MV-4-11 (cell line): ENCODE data around the gene C14orf132.
"Not testable (repeated sequence)": the region's sequence is repeated elsewhere in the genome, so short reads cannot be mapped to it uniquely, and the experiment has no call there.

Experiments used
- DNase-seq: peaks from one replicate; lab custom pipeline; 2025; lab: John Stamatoyannopoulos, UW

Gene C14orf132

DNA sequence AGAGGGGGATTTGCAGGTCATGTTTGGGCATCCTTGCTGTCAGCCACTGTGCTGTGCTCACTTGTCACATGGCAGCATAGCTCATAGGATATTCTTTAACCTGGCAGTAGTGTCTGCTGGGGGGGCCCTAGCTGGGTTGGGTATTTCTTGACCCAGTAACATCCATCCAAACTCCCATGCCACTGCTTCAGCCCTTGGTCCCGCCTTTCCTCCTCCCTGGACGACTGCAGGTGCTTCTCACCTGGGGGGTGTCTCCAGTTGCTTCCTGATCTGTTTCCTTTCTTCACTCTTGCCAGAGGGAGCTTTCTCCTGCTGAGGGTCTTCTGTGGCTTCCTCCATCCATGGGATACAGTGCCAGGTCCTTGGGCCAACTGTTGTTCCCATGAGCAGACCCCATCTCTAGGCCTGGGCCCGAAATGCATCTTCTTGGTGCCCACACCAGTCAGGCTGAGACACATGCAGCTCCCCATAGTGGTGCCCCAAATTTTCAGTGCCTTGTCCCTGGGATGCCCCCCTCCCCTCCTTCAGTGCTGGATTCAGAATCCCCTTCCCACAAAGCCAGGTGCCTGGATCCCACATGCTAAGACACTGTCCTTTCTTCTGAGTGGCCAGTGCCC, 20.5 kb downstream of the C14orf132 start:
- DNase-seq = no peak

DNA sequence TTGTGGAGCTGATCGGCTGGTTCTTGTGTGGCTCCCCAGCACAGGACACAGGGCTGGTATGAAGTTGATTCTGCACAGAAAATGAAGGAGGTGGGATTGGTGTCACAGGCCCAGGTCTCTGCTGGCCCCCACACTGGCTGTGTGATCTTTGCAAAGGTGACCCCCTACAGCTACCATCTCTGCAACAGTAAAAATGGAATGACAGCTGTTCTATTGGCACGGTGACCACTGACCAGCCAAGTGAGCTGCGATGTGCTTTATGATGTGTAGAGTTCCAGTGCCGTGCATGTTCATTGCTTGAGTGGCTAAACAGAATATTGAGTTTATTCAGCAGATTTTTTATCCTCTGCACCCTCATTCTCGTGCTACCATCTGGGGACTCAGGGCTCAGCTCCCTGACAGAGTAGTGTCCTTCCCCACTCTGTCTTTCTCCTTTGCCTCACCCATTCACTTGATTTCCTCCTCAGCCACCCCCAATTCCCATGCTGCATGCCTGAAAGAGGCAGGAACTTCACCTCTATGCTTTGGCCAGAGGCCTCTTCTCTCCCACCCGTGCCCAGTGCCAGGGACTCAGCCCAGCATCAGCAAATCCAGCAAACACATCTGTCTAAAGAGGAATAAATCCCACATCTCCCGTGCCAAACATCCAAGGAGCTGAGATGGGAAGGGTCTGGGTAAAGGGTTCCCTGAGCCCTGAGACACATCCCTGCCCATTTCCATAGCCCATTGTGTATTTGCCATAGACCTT, 21.2 kb downstream of the C14orf132 start:
- DNase-seq = no peak

DNA sequence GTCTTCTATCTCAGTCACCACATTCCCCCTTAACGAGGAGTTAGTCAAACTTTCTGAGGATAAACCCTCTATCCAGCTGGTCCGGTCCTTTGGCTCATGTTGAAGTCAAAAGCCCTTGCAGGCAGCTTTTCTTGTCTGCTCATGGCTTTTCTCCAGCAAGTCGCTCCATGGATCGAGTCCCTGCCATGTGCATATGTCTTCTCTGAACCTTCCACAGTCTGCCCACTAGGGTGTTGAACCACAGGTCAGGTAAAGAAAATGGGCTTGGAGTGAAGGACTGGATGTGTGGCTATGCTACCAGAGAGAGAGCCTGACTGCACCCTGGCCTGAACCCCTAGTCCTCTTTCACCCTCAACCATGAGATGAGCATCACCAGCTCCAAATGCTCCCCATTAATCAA, 22.8 kb downstream of the C14orf132 start:
- DNase-seq = no peak

DNA sequence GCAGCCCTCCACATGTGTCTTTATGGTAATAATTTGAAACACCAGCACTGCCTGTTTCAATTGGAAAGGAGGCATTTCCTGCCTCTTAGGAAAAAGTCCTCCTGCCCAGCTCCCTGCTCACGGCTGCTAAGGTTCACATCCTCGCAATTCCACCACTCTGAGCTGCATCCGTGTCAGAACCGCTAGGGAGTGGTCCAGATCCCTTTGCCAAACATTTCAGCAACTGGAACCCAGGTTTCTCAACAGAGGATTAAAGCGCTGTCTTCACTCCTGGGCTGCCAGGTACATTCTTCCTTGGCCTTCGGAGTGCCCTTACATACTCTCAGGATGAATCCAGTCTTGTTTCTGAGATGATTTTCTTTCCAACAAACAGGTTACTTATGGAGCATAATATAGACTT, 23.3 kb downstream of the C14orf132 start:
- DNase-seq = no peak

DNA sequence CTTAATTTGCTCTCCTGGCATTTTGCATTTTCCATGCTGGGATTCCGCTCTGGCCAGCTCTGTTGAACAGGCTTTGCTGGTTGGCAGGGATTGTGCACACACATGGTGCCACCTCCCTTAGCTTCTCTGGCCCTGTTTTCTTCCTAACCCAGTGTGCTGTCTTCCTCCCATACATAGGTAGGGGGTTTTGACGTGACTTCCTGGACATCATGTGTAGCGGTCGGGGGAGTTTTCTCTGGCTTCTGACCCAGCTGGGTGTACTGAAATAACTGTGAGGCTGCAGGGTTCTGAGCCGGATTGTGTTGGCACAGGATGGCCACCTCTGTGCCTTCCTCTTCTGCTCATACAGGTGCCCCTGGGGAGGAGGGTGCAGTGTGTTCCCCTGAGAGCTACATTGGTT, 25.7 kb downstream of the C14orf132 start:
- DNase-seq = no peak

DNA sequence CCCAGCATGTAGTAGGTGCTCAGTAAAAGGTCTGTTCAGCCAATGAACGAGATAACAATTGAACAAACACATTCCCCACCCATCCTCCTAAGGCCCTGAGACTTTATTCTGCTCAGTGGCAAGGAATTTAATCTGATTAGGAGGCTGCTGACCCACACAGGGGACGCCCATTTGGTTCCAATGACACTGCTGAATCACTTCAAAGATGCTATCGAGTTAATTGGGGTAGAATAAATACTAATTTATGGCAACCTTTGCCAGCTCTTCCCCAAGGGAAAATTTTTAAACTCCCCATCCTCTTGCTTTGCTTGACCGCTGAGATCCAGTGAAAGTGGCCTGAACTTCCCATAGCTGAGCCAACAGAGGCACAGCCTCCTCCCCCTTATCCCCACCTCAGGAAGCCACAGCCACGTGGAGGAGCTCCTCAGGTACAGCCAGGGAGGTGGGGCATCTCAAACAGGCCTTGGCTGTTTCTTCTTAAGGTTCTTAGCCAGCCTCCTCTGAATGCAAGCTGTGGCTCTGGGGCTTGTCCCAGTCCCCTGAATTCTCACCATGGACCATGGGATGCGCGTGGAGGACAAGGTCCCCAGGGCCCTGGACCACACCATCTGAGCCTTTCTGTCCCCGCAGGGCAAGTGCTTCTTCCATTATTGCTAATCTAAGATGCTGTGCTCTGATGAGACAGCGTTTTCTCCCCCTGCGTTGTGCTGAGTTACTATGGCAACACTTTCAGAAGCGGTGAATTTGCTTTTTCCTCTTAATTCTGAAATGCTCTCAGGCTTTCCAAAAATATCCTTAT, 26.7 kb downstream of the C14orf132 start:
- DNase-seq = no peak

DNA sequence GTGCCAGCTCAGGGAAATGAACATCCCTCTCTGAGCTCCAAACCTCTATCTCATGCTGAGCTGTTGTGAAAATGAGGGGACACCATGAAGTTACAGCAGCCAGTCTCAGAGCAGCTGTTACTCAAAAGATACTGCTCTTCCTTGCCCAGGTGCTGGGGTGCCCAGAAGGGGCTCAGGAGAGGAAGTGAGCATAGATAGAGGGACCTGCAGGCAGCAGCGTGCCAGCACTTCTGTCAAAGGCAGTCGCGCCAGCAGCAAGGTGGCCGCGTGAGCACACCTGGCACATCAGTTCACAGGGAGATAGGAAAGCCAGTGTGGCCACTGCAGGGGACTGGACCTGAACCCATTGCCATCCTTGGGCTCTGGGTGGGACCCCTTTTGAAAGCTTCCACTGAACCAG, 27.8 kb downstream of the C14orf132 start:
- no peak for DNase-seq

DNA sequence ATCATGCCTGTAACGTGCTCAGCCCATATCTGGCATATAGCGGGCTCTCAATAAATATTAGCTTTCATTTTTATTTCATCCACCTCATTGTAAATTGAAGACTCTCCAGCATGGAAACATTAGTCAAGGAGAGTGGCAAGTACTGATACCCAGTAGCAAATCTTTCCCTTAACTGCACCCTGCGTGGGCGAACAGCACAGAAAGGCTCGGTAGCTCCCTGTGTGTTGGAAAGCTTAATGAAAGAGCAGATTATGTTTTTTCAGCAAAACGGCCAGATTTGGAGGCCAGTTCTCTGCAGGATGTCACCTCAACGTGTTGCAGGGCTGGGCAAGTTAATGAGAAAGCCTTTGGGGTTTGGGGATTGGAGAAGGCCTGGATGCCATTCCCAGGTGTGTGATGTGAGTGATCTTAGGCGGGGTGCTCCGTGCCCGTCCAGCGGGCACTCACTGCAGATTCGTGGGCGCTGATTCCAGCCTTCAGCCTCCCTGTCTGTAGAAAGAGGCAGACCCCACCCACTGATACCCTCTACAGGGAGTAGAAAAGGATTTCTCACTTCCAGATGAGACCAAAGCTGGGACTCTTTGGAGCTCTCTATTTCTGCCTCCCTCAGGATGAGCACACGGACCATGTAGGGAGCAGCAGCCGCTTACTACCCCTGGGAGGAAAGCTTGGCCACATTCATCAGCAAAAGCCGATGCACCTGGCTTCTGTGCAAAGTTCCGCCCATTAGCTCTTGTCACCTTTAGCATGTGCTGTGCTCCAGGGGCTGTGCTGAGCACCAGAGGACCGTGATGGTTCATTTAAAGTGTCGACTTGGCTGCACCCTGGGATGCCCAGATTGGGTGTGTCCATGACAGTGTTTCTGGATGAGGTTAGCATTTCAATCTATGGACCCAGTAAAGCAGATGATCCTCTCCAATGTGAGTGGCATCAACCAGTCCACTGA, 29.1 kb downstream of the C14orf132 start:
- DNase-seq = no peak

DNA sequence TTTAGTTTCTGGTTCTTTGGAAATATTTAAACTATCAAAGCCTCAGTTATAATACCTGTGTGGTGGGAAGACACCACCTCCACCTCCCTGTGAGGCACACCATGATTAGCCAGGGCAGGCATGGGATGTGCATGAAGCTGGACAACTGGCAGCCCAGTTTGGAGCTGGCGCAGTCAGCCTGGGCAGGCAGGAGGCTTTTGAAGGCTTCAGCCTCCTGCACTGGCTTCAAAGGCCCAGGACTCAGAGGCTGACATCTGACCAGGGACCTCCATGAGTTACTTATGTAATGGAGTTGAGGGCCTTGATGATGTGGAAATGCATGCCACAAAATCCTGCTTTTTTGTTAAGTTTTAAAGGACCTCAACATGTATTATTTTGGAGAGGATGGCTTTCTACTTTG, 30.3 kb downstream of the C14orf132 start:
- DNase-seq = no peak

DNA sequence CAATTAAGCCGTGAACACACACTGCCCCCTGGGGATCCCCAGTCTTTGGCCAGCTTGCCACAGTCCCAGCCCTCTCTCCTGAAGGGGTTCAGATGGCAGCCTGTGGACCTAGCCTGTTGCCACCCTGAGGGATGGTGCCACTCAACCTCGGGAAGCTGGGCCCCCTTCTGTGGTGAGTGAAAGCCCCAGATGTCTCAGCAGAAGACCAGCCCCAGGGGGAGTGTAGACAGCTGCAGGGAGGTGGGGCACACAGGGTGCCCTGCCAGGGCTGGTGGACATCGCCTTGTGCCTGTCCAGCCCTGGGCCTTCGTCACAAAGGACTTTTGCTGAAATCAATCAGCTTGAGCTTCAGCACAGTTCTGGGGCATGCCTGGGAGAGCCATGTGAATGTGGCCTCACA, 32.4 kb downstream of the C14orf132 start:
- DNase-seq = no peak

DNA sequence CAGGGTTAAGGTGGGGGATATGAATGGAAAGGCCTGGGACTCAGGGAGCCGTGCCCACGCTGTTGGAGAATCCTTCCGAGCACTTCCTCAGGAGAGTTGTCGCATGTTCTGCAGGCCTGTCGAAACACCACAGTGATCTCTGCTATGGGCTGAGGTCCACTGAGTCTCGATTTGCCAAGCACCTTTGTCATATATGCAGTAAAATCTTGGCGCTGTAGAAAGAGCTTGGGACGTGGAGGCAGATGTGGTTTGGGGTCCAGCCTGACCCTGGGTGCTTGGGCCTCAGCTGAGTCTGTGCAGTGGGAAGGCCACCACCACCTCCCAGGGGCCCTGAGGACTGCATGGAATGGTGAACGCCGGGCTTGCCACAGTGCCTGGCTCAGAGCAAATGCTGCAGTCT, 32.9 kb downstream of the C14orf132 start:
- no peak for DNase-seq

DNA sequence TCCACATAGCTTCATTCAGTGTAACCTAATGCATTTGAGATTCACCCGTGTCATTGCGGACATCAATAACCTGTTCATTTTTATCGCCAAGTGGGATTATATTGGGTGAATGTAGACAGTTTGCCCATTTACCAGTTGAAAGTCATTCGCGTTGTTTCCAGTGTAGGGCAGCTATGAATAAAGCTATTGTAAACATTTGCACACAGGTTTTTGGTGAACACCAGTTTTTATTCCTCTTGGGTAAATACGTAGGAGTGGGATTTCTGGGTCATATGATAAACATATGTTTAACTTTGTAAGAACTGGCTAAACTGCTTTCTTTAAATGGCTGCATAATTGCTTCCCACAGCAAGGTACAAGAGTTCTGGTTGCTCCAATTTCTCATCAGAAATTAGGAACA, 33.6 kb downstream of the C14orf132 start:
- DNase-seq = no peak

DNA sequence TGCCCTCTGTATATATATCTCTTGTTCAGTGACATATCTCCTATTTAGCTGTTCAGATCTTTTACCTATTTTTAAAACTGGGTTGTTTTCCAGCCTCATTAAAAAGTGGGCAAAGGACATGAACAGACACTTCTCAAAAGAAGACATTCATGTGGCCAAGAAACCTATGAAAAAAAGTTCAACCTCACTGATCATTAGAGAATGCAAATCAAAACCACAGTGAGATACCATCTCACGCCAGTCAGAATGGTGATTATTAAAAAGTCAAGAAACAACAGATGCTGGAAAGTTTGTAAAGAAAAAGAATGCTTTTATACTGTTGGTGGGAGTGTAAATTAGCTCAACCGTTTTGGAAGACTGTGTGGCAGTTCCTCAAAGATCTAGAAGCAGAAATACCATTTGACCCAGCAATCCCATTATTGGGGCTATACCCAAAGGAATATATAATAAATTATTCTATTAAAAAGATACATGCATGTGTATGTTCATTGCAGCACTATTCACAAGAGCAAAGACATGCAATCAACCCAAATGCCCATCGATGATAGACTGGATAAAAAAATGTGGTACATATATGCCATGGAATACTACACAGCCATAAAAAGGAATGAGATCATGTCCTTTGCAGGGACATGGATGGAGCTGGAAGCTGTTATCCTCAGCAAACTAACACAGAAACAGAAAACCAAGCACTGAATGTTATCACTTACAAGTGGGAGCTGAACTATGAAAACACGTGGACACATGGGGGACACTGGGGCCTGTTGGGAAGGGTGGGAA, 34.3 kb downstream of the C14orf132 start:
- DNase-seq = not testable (repeated sequence)

DNA sequence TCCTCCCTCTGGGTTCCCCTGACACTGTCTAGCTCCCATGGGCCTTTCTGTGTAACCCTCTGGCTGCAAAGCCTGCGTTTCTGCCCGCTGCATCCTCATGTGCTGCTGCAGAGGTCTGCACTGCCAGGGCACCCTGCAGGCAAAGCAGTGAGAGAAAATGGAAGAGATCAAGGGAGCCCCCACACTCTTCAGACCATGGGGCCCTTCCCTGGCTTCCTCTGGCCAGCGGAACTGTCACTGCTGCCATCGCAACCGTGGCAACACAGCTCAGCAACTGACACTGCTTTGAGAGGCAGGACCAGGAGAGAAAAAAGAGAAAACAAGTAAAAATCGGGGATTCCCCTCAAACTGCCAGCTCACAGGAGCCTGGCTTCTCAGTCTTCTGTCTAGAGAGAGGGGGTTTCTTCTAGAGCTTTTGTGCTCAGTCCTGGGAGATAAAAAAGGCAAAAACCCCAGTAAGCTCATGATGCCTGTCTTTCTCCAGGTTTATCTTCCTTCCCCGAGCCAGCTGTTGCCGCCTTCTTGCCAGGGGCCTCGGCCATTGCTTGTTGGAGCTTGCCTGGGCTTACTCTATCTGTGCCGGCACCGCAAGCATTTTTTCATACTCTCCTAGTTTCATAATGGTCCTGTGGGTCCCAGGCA, 38.9 kb downstream of the C14orf132 start:
- DNase-seq = no peak

DNA sequence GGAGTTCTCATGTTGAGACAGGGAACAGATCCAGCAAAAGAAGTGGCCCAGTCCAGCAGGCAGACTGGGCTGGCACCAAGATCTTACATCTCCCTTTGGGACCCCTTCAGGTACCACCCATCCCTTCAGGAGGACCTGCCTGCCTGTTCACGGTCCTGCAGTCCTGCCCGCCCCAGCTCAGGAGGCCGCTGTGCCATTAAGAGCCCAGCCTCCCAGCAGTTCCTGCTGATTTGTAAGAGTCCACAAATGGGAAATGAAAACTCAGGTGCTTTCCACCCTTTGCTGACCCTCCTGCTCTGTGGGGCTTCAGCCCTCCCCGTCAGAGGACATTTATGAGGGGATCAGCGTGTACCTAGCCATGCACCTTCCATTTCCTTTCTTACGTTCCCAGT, 39.5 kb downstream of the C14orf132 start:
- no peak for DNase-seq

DNA sequence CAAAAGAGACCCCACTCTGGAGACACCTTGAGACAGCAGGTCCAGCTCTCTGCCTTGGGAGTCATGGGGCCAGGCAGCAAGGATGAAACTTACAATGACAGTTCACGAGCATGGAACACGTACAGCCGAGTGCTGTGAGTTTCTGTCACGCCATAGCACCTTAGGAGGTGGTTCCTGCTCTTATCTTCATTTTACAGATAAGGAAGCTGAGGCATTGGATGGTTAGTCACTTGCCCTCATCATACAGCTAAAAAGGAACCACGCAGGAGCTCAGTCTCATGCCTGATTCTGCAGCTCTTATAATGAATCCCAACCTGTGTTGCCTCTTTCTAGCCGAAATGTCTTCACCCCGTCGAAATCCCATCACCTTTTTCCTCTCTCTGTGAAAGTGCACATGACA, 39.9 kb downstream of the C14orf132 start:
- no peak for DNase-seq

DNA sequence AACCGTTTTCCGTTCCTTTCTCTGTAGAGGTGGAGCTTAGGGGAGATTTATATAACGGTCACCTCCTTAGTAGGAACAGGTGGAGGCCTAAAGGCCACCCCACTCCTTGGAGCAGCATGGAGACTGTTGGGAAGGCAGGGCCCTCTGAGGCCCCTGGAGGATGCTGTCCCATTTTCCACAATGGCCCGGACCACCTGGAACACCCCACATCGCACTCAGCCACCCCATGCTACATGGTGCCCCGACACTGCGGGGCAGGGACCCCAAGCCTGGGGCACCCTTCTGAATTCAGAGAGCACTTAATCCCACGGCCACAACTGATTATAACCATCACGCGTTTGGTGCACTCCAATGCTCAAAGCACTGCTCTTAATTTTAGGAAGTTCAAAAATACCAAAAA, 41.4 kb downstream of the C14orf132 start:
- no peak for DNase-seq

DNA sequence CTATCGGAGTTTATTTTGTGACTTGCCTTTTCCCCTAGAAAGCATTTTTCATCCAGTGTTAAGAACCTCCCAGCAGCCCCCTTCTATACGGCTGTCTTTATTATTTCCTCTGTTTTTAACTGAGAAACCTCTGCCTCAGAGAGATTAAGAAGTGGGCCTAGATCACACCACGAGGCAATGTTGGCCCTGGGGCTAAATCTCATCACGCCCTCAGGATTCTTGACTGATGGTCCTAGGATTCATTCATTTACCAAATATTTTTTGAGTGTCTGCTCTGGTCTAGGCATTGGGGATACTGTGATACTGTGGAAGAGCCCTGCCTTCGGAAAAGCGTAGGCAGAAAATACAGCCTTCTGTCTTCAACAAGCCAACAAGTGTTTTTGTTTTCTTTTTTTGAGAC, 42.1 kb downstream of the C14orf132 start:
- no peak for DNase-seq

DNA sequence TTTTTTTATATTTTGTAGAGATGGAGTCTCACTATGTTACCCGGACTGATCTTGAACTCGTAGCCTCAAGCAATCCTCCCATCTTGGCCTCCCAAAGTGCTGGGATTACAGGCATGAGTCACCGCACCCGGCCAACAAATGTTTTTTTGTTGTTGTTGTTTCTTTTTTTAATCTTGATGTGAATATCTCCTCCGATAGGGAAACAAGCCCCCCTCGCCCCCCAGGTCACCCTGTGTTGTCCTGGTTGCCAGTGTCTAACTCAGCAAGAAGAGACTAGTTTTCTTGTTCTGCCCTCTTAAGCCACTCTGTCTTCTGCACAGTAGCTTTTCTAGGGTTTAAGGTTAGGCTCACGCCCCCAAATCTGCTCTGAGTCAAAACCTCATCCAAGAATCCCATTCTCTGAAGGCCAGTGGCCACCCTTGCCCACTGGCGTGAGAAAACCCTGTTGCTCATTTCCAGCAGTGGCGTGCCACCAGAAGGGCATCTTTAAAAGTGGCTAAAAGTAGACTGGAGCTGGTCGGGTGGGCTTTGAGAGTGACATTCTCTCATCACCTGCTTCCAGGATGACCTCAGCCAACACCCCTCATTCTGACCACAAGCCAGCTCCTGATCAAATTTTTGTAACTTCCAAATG, 42.7 kb downstream of the C14orf132 start:
- DNase-seq = no peak
